ENCODE measurements around the gene SH3TC1.

- TF ChIP-seq CTCF (IDR thresholded peaks at IDR 0.05 in 2 of 3, conservative IDR thresholded peaks at IDR 0.05 in 1 of 3; ENCODE audit: control insufficient read depth in 2 of 3, extremely low read depth in 1 of 3, insufficient read depth in 1 of 3, low read depth in 3 of 3, low read length in 3 of 3) = no peak
- TF ChIP-seq FOXK2 (IDR thresholded peaks at IDR 0.05) = no peak
- TF ChIP-seq ZNF24 (IDR thresholded peaks at IDR 0.05) = no peak
- no peak for TF ChIP-seq ETV6 (conservative IDR thresholded peaks at IDR 0.05 in 1 of 2, IDR thresholded peaks at IDR 0.05 in 1 of 2; ENCODE audit: borderline replicate concordance in 1 of 2, low read depth in 1 of 2)
- no peak for TF ChIP-seq ZBTB33 (IDR thresholded peaks at IDR 0.05)
Observed at GRCh38 chr4:8241211-8241779, 42.2 kb downstream of the SH3TC1 start.

Measured in GM12878 (cell line).